DND-41 (cell line): Measurements from ENCODE around the gene PPP1R37.

Experiments used
- EZH2 ChIP-seq: IDR thresholded peaks from 3 replicates; pipeline ENCODE4 v1.6.1; 2012; ENCODE audit warnings: borderline replicate concordance, low read depth, mild to moderate bottlenecking, moderate library complexity, low read length, inconsistent platforms; ENCODE audit not compliant: severe bottlenecking
- TF ChIP-seq, protein P1 (sequence below): IDR thresholded peaks from 2 replicates; pipeline ENCODE4 v1.5.1; 2012; ENCODE audit warnings: borderline replicate concordance, low read length, moderate library complexity, mild to moderate bottlenecking; ENCODE audit not compliant: poor library complexity, severe bottlenecking; ENCODE audit errors: extremely low read depth

DNA sequence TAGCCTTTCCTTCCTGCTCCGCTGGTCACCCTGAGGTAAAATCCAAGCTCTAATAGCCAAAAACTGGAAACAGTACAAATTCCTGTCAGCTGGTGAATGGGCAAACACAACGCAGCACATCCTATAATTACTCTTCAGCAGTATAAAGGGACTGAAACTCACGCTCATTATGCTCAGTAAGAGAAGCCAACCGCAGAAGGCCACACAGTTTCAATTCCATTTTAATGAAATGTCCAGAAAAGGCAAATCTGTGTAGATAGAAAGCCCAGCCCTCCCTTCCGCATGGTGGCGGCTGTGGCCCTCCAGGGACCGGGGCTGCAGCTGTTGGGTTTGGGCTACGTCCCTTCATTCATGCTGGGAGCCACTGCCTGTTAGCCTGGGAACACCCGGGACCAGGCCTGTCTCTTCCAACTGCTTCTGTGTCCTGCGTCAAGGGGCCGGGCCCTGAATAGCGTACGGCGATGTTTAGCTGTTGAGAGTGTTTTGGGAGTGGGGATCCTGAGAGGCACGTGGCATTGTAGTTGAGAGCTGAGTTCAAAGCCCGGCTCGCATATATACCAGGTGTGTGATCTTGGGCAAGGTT lies 44.3 kb downstream of the PPP1R37 start:
- TF ChIP-seq, protein P1, sequence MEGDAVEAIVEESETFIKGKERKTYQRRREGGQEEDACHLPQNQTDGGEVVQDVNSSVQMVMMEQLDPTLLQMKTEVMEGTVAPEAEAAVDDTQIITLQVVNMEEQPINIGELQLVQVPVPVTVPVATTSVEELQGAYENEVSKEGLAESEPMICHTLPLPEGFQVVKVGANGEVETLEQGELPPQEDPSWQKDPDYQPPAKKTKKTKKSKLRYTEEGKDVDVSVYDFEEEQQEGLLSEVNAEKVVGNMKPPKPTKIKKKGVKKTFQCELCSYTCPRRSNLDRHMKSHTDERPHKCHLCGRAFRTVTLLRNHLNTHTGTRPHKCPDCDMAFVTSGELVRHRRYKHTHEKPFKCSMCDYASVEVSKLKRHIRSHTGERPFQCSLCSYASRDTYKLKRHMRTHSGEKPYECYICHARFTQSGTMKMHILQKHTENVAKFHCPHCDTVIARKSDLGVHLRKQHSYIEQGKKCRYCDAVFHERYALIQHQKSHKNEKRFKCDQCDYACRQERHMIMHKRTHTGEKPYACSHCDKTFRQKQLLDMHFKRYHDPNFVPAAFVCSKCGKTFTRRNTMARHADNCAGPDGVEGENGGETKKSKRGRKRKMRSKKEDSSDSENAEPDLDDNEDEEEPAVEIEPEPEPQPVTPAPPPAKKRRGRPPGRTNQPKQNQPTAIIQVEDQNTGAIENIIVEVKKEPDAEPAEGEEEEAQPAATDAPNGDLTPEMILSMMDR: no peak
- TF ChIP-seq EZH2: no peak
